ENCODE measurements around the gene AFG3L2. TPM values are rescaled to one million over a fixed set of nuclear protein-coding genes. Genes with fewer than 3 reads are reported as not detected.
A peak's percentile ranks its signal among the peaks of the same experiment; 100 is the strongest.

The AFG3L2 gene
- total RNA-seq, 1 experiment from 2014 or later, result 73.5 TPM

- Histone ChIP-seq H2BK5ac (ENCODE audit: insufficient read length, low read length) (no peak overlapping the region), H3K14ac (ENCODE audit: insufficient read depth, low read length) (no peak overlapping the region), H3K9me3 (ENCODE audit: control insufficient read depth, low read depth, low read length) (no peaks in the 10 kb centered on the region), H3K79me1 (ENCODE audit: insufficient read depth, low read depth, low read length, poor library complexity, severe bottlenecking) (no peaks in the 10 kb centered on the region), H3K27me3 (ENCODE audit: insufficient read depth, low read length) (no peaks in the 10 kb centered on the region), H3K23me2 (ENCODE audit: insufficient read length, low read depth, low read length, poor library complexity, severe bottlenecking) (no peaks in the 10 kb centered on the region), H3K4me2 (ENCODE audit: insufficient read depth, insufficient read length, low read length) (no peak overlapping the region), H4K5ac (ENCODE audit: insufficient read length, low read depth, low read length) (no peak overlapping the region), H3K79me2 (ENCODE audit: insufficient read depth, low read length) (no peaks in the 10 kb centered on the region), H2AK5ac (ENCODE audit: insufficient read length, low read length) (no peak overlapping the region), H3K56ac (ENCODE audit: insufficient read length, low read depth, low read length) (no peak overlapping the region), H4K20me1 (ENCODE audit: control insufficient read depth, insufficient read depth, insufficient read length) (no peaks in the 10 kb centered on the region), H2AFZ (ENCODE audit: low read length) (no peak overlapping the region), H3K9ac (ENCODE audit: extremely low read depth, insufficient read length, low read length) (no peak overlapping the region), H2BK15ac (ENCODE audit: low read depth, low read length) (no peak overlapping the region), H4K8ac (replicated peaks; ENCODE audit: insufficient read length, low read depth, low read length) (no peak overlapping the region), H2BK20ac (ENCODE audit: low read depth, low read length, poor library complexity, severe bottlenecking) (no peak overlapping the region), H3K18ac (ENCODE audit: insufficient read length, low read depth, low read length) (no peak overlapping the region), H3K4ac (ENCODE audit: low read depth, low read length) (no peak overlapping the region), H2BK12ac (ENCODE audit: insufficient read length, low read depth, low read length) (no peak overlapping the region), H3K27ac (ENCODE audit: insufficient read length, low read depth, low read length) (no peak overlapping the region), H4K91ac (ENCODE audit: insufficient read length, low read depth, low read length) (no peak overlapping the region), H3K23ac (ENCODE audit: insufficient read length, low read depth, low read length) (no peak overlapping the region), H3T11ph (ENCODE audit: low read length) (no peak overlapping the region), H2BK120ac (ENCODE audit: low read depth, low read length, poor library complexity, severe bottlenecking) (no peak overlapping the region), H3K4me1 (ENCODE audit: insufficient read depth, low read length) (peaks cover 4% of the 10 kb centered on the region; the same call in 1 of the 2 replicates)
- H3K27me3 Mint-ChIP-seq (ENCODE audit: low read depth), result no peaks in the 10 kb centered on the region
- peaks cover 10 to 13% of the 10 kb centered on the region in 2 experiments for H3K4me1 Mint-ChIP-seq
- H3K36me3 Mint-ChIP-seq (ENCODE audit: insufficient read depth in 1 of 3, low read depth in 3 of 3), result peaks cover 41 to 72% (median 69%) of the 10 kb centered on the region in 3 experiments
- H3K4me3 Mint-ChIP-seq, result no peak overlapping the region
- peak overlapping the region in 2 of 3 experiments; percentile 58 to 81; a peak in 3 of 7 replicates for H3K27ac Mint-ChIP-seq
- no peaks in the 10 kb centered on the region for H3K9me3 Mint-ChIP-seq
- no peak for DNase-seq
- no peak for TF ChIP-seq CTCF (conservative IDR thresholded peaks at IDR 0.05)
- no CpG with 5 or more reads among the region's 4 CpGs for WGBS (ENCODE audit: extremely low coverage, insufficient read length, low lambda C conversion rate)
Observed at GRCh38 chr18:12342661-12343060, 34.4 kb downstream of the AFG3L2 start.
